Trophoblast cell (in vitro differentiated cells and primary cell): ENCODE results near the gene CGGBP1.
"Not testable (repeated sequence)": the region's sequence is repeated elsewhere in the genome, so short reads cannot be mapped to it uniquely, and the experiment has no call there.

ENCODE experiments used
- DNase-seq, 2 donors: peaks; one replicate each; pipeline ENCODE4 v3.0.0-alpha.2; 2016
- H2AFZ ChIP-seq: 2 replicates; pipeline ENCODE4 v1.6.1; 2013; ENCODE audit warnings: low read length, moderate library complexity, mild to moderate bottlenecking; ENCODE audit not compliant: insufficient read depth, poor library complexity
- H2AK5ac ChIP-seq: 2 replicates; pipeline ENCODE4 v1.6.1; 2013; ENCODE audit warnings: mild to moderate bottlenecking, low read length
- H2BK120ac ChIP-seq: 2 replicates; pipeline ENCODE4 v1.6.1; 2013; ENCODE audit warnings: low read length, mild to moderate bottlenecking, moderate library complexity; ENCODE audit not compliant: insufficient read depth, poor library complexity
- H2BK12ac ChIP-seq: 2 replicates; pipeline ENCODE4 v1.6.1; 2013; ENCODE audit warnings: mild to moderate bottlenecking, low read length, moderate library complexity
- H2BK5ac ChIP-seq: 2 replicates; pipeline ENCODE4 v1.6.1; 2013; ENCODE audit warnings: low read length, low read depth, moderate library complexity, mild to moderate bottlenecking; ENCODE audit not compliant: poor library complexity
- H3K14ac ChIP-seq: 2 replicates; pipeline ENCODE4 v1.6.1; 2013; ENCODE audit warnings: mild to moderate bottlenecking, low read length
- H3K18ac ChIP-seq: 2 replicates; pipeline ENCODE4 v1.6.1; 2013; ENCODE audit warnings: mild to moderate bottlenecking, low read length
- H3K23ac ChIP-seq: 2 replicates; pipeline ENCODE4 v1.6.1; 2013; ENCODE audit warnings: low read length
- H3K27ac ChIP-seq: 2 replicates; pipeline ENCODE4 v1.5.1; 2013; ENCODE audit warnings: low read depth, mild to moderate bottlenecking, inconsistent platforms, low read length, moderate library complexity
- H3K27me3 ChIP-seq: 2 replicates; pipeline ENCODE4 v1.6.1; 2013; ENCODE audit warnings: inconsistent platforms, mild to moderate bottlenecking, low read length, moderate library complexity; ENCODE audit not compliant: insufficient read depth
- H3K36me3 ChIP-seq, 2 experiments: 1 replicate in 1 of 2; 2 replicates in 1 of 2; pipeline ENCODE4 v1.6.1; 2013; ENCODE audit warnings: low read length in 2 of 2, mild to moderate bottlenecking in 2 of 2, moderate library complexity in 1 of 2; ENCODE audit not compliant: insufficient read depth in 2 of 2, control insufficient read depth in 1 of 2
- H3K4ac ChIP-seq: 2 replicates; pipeline ENCODE4 v1.6.1; 2013; ENCODE audit warnings: low read depth, mild to moderate bottlenecking, low read length, moderate library complexity
- H3K4me1 ChIP-seq, 2 experiments: 1 replicate in 1 of 2; 2 replicates in 1 of 2; pipeline ENCODE4 v1.6.1; 2013; ENCODE audit warnings: low read length in 2 of 2, mild to moderate bottlenecking in 2 of 2, moderate library complexity in 1 of 2; ENCODE audit not compliant: insufficient read depth in 2 of 2, control insufficient read depth in 1 of 2
- H3K4me2 ChIP-seq: 2 replicates; pipeline ENCODE4 v1.6.1; 2013; ENCODE audit warnings: inconsistent platforms, mild to moderate bottlenecking, low read length, moderate library complexity
- H3K4me3 ChIP-seq: 2 replicates; pipeline ENCODE4 v1.5.1; 2013; ENCODE audit warnings: mild to moderate bottlenecking, low read depth, low read length, inconsistent platforms
- H3K79me1 ChIP-seq: one replicate; pipeline ENCODE4 v1.6.1; 2013; ENCODE audit warnings: low read length
- H3K79me2 ChIP-seq: 2 replicates; pipeline ENCODE4 v1.6.1; 2013; ENCODE audit warnings: low read length, mild to moderate bottlenecking; ENCODE audit not compliant: control insufficient read depth, insufficient read depth, poor library complexity
- H3K9ac ChIP-seq: 2 replicates; pipeline ENCODE4 v1.6.1; 2013; ENCODE audit warnings: mild to moderate bottlenecking, low read length
- H3K9me3 ChIP-seq: 2 replicates; pipeline ENCODE4 v1.6.1; 2013; ENCODE audit warnings: low read depth, mild to moderate bottlenecking, control low read depth, inconsistent platforms, low read length; ENCODE audit not compliant: insufficient read depth
- H4K12ac ChIP-seq: 2 replicates; pipeline ENCODE4 v1.6.1; 2013; ENCODE audit warnings: low read depth, mild to moderate bottlenecking, low read length, moderate library complexity
- H4K8ac ChIP-seq: 2 replicates; pipeline ENCODE4 v1.6.1; 2013; ENCODE audit warnings: low read depth, mild to moderate bottlenecking, low read length, moderate library complexity
- H4K91ac ChIP-seq: one replicate; pipeline ENCODE4 v1.6.1; 2013; ENCODE audit warnings: low read depth, mild to moderate bottlenecking, low read length, moderate library complexity
- WGBS: extraction: QIAGEN DNeasy Blood & Tissue Kit; methylation state at CpG from one replicate; pipeline ENCODE4 v1.1.7; 2013; ENCODE audit warnings: missing lambda C conversion rate; ENCODE audit not compliant: insufficient read length, insufficient coverage; ENCODE audit errors: extremely low coverage; 5-methylcytosine and 5-hydroxymethylcytosine counted together

CGGBP1 gene

GRCh38 chr3:88028876-88029275, 29.9 kb downstream of the CGGBP1 start:
- Histone ChIP-seq H2AFZ (no peak overlapping the region), H3K36me3 (no peaks in the 10 kb centered on the region), H3K4ac (no peak overlapping the region), H3K4me1 (no peaks in the 10 kb centered on the region), H3K4me3 (no peak overlapping the region), H3K27ac (no peak overlapping the region), H4K91ac (no peak overlapping the region), H2BK5ac (no peak overlapping the region), H3K18ac (no peak overlapping the region), H2AK5ac (no peak overlapping the region), H3K9me3 (peaks cover 5% of the 10 kb centered on the region), H3K4me2 (no peak overlapping the region), H4K8ac (no peak overlapping the region), H3K23ac (no peak overlapping the region), H3K27me3 (no peaks in the 10 kb centered on the region), H2BK120ac (no peak overlapping the region), H3K9ac (no peak overlapping the region), H4K12ac (no peak overlapping the region), H2BK12ac (no peak overlapping the region), H3K79me2 (no peaks in the 10 kb centered on the region), H3K14ac (no peak overlapping the region), H3K79me1 (no peaks in the 10 kb centered on the region)
- WGBS, result no CpG with 5 or more reads among the region's 2 CpGs
- DNase-seq, result no peak

DNA sequence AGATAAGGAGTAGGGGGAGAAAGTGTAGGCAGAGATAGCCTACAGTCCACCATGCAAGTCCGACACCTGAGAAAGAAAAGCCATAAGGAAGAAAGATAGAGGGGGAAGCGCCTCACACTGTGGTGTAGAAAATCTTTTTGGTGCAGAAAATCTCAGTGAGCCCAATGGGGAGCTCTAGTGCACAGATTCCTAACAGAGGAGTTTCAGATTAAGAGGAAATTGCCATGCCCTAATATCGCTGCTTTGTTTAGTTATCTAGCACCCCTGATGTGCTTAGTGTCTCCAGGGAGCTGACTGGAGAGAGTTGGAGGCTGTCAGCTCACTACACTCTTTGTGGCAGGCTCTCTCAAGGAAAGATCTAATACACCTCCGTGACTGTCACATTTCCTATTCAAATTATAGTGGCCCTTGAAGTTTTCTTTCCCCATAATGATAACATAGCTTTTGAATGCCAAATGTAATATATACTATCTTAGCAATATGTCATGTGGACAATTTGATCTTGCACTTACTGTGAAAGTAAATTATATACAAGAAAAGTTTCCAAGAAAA, 33.7 kb downstream of the CGGBP1 start:
- Histone ChIP-seq H4K91ac (no peak overlapping the region), H3K27me3 (no peaks in the 10 kb centered on the region), H3K9me3 (peaks cover 5% of the 10 kb centered on the region), H3K14ac (no peak overlapping the region), H3K79me2 (no peaks in the 10 kb centered on the region), H3K18ac (no peak overlapping the region), H4K12ac (no peak overlapping the region), H3K4me2 (no peak overlapping the region), H3K4me3 (no peak overlapping the region), H3K9ac (no peak overlapping the region), H2AFZ (no peak overlapping the region), H2AK5ac (no peak overlapping the region), H2BK12ac (no peak overlapping the region), H3K27ac (no peak overlapping the region), H3K4ac (no peak overlapping the region), H3K23ac (no peak overlapping the region), H4K8ac (no peak overlapping the region), H2BK120ac (no peak overlapping the region), H3K4me1 (no peaks in the 10 kb centered on the region), H2BK5ac (no peak overlapping the region), H3K36me3 (no peaks in the 10 kb centered on the region), H3K79me1 (no peaks in the 10 kb centered on the region)
- WGBS, result no CpG with 5 or more reads among the region's 4 CpGs
- DNase-seq, result no peak

DNA sequence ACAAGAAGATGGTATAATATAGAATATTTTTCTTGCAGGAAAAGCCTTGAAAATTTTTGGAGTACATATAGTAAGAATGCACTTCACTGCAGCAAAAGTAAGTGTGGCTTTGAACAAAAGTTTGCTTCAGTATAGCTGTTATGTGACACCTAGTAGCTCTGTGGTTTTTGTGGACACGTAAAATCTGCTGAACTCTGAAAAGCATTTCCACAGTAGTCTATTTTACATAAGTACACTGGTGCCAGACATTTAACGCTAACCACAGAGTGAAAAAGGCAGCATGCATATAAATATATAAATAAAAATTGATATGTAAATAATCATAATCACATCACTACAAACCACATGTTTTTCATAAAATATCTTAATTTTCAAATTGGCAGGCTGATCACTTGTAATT, 39.8 kb downstream of the CGGBP1 start:
- no peak overlapping the region for H2AFZ ChIP-seq
- H3K9me3 ChIP-seq, result no peaks in the 10 kb centered on the region
- H3K27ac ChIP-seq, result no peak overlapping the region
- H3K79me1 ChIP-seq, result no peaks in the 10 kb centered on the region
- H3K9ac ChIP-seq, result no peak overlapping the region
- H3K4me3 ChIP-seq, result no peak overlapping the region
- H3K27me3 ChIP-seq, result no peaks in the 10 kb centered on the region
- WGBS, result no CpG with 5 or more reads among the region's 2 CpGs
- H3K4ac ChIP-seq, result no peak overlapping the region
- H2BK12ac ChIP-seq, result no peak overlapping the region
- H2AK5ac ChIP-seq, result no peak overlapping the region
- H2BK120ac ChIP-seq, result no peak overlapping the region
- no peak overlapping the region for H3K18ac ChIP-seq
- H3K4me2 ChIP-seq, result no peak overlapping the region
- H3K14ac ChIP-seq, result no peak overlapping the region
- no peak overlapping the region for H2BK5ac ChIP-seq
- H3K23ac ChIP-seq, result no peak overlapping the region
- no peaks in the 10 kb centered on the region for H3K4me1 ChIP-seq
- no peaks in the 10 kb centered on the region for H3K79me2 ChIP-seq
- H4K8ac ChIP-seq, result no peak overlapping the region
- no peak overlapping the region for H4K12ac ChIP-seq
- no peak for DNase-seq
- no peak overlapping the region for H4K91ac ChIP-seq
- H3K36me3 ChIP-seq, result no peaks in the 10 kb centered on the region

DNA sequence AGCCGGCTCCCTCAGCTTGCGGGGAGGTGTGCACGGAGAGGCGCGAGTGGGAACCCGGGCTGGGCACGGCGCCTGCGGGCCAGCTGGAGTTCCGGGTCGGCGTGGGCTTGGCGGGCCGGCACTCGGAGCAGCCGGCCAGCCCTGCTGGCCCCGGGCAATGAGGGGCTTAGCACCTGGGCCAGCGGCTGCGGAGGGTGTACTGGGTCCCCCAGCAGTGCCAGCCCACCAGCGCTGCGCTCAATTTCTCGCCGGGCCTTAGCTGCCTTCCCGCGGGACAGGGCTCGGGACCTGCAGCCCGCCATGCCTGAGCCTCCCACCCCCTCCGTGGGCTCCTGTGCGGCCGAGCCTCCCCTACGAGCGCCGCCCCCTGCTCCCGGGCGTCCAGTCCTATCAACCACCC, 43.1 kb downstream of the CGGBP1 start:
- not testable (repeated sequence) for H4K8ac ChIP-seq, H3K79me2 ChIP-seq, H3K23ac ChIP-seq, H3K79me1 ChIP-seq, H3K36me3 ChIP-seq, H3K4me1 ChIP-seq, H3K4me3 ChIP-seq, H4K12ac ChIP-seq, DNase-seq, H2BK5ac ChIP-seq, H4K91ac ChIP-seq, H2AFZ ChIP-seq, H2BK120ac ChIP-seq, H3K9ac ChIP-seq, H3K27ac ChIP-seq, H2BK12ac ChIP-seq, H3K14ac ChIP-seq, H3K18ac ChIP-seq, H3K9me3 ChIP-seq, H3K27me3 ChIP-seq, H2AK5ac ChIP-seq, H3K4ac ChIP-seq, H3K4me2 ChIP-seq
- WGBS, result no CpG with 5 or more reads among the region's 35 CpGs
